ENCODE measurements around the gene PRUNE2. TPM values are rescaled to one million over a fixed set of nuclear protein-coding genes. Genes with fewer than 3 reads are reported as not detected.

The PRUNE2 gene
- total RNA-seq, 2 donors from 2014 or later: 0.40 TPM; not detected in 1

- ATAC-seq (no peak), DNase-seq (no peak)
- Mint-ChIP-seq H3K36me3 (ENCODE audit: low read depth) (no peaks in the 10 kb centered on the region), H3K27me3 (peaks cover 26% of the 10 kb centered on the region), H3K4me1 (no peaks in the 10 kb centered on the region), H3K4me3 (no peak overlapping the region), H3K27ac (no peak overlapping the region)
- H3K9me3 ChIP-seq (ENCODE audit: control insufficient read depth, low read length, poor library complexity, severe bottlenecking): no peaks in the 10 kb centered on the region
Observed at GRCh38 chr9:76720245-76720644, 185.7 kb downstream of the PRUNE2 start.

- Mint-ChIP-seq H3K27ac (no peak overlapping the region), H3K4me1 (no peaks in the 10 kb centered on the region), H3K36me3 (ENCODE audit: low read depth) (no peaks in the 10 kb centered on the region), H3K27me3 (peaks cover 35% of the 10 kb centered on the region), H3K4me3 (no peak overlapping the region)
- H3K9me3 ChIP-seq (ENCODE audit: control insufficient read depth, low read length, poor library complexity, severe bottlenecking): no peaks in the 10 kb centered on the region
- ATAC-seq (no peak), DNase-seq (no peak)
Observed at GRCh38 chr9:76718166-76718565, 187.7 kb downstream of the PRUNE2 start.

DNA sequence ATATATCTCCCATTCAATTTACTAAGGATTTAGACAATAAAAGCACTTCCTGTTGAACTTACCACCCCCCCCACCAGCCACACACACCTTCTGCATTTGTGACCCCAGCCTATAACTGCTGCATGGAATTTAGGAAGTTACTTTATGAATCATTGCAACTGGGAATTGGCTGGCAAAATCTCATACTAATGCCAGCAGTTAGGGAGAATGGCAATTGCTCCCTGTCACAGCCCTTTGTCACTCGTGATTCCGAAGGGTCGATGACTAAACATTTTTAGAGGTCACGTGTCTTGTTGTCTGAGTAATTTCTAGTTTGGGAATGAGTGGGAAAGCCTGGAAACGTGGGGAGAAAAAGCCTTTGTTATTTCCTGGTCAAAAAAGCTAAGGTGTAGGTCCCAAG is 188.3 kb downstream of the PRUNE2 start:
- DNase-seq: no peak

GRCh38 chr9:76717176-76717575 is 188.7 kb downstream of the PRUNE2 start:
- ATAC-seq (no peak), DNase-seq (no peak)
- Mint-ChIP-seq H3K36me3 (ENCODE audit: low read depth) (no peaks in the 10 kb centered on the region), H3K27ac (no peak overlapping the region), H3K4me1 (no peaks in the 10 kb centered on the region), H3K4me3 (no peak overlapping the region), H3K27me3 (peaks cover 42% of the 10 kb centered on the region)
- no peaks in the 10 kb centered on the region for H3K9me3 ChIP-seq (ENCODE audit: control insufficient read depth, low read length, poor library complexity, severe bottlenecking)

More for the DNA sequence above, 188.3 kb downstream of the PRUNE2 start:
- Mint-ChIP-seq H3K27me3 (peaks cover 37% of the 10 kb centered on the region), H3K36me3 (ENCODE audit: low read depth) (no peaks in the 10 kb centered on the region), H3K27ac (no peak overlapping the region), H3K4me3 (no peak overlapping the region), H3K4me1 (no peaks in the 10 kb centered on the region)
- ATAC-seq: no peak
- no peaks in the 10 kb centered on the region for H3K9me3 ChIP-seq (ENCODE audit: control insufficient read depth, low read length, poor library complexity, severe bottlenecking)

- ATAC-seq (no peak), DNase-seq (no peak)
- H3K27me3 Mint-ChIP-seq: peaks cover 50% of the 10 kb centered on the region
- no peak overlapping the region for H3K4me3 Mint-ChIP-seq
- H3K4me1 Mint-ChIP-seq: no peaks in the 10 kb centered on the region
- peaks cover 2% of the 10 kb centered on the region for H3K36me3 Mint-ChIP-seq (ENCODE audit: low read depth)
- H3K27ac Mint-ChIP-seq: no peak overlapping the region
- no peaks in the 10 kb centered on the region for H3K9me3 ChIP-seq (ENCODE audit: control insufficient read depth, low read length, poor library complexity, severe bottlenecking)
Observed at GRCh38 chr9:76716085-76716672, 189.7 kb downstream of the PRUNE2 start.

GRCh38 chr9:76713381-76713780 is 192.5 kb downstream of the PRUNE2 start:
- ATAC-seq: no peak
- no peak overlapping the region for H3K4me3 Mint-ChIP-seq
- peaks cover 63% of the 10 kb centered on the region for H3K27me3 Mint-ChIP-seq
- H3K4me1 Mint-ChIP-seq: peaks cover under 1% of the 10 kb centered on the region
- H3K36me3 Mint-ChIP-seq (ENCODE audit: low read depth): peaks cover 2% of the 10 kb centered on the region
- no peaks in the 10 kb centered on the region for H3K9me3 ChIP-seq (ENCODE audit: control insufficient read depth, low read length, poor library complexity, severe bottlenecking)
- no peak overlapping the region for H3K27ac Mint-ChIP-seq
- DNase-seq: no peak

GRCh38 chr9:76709020-76709419 is 196.9 kb downstream of the PRUNE2 start:
- Mint-ChIP-seq H3K4me1 (peaks cover 8% of the 10 kb centered on the region), H3K27me3 (peaks cover 84% of the 10 kb centered on the region), H3K27ac (no peak overlapping the region), H3K36me3 (ENCODE audit: low read depth) (peaks cover 2% of the 10 kb centered on the region), H3K4me3 (no peak overlapping the region)
- no peaks in the 10 kb centered on the region for H3K9me3 ChIP-seq (ENCODE audit: control insufficient read depth, low read length, poor library complexity, severe bottlenecking)
- ATAC-seq (no peak), DNase-seq (no peak)

DNA sequence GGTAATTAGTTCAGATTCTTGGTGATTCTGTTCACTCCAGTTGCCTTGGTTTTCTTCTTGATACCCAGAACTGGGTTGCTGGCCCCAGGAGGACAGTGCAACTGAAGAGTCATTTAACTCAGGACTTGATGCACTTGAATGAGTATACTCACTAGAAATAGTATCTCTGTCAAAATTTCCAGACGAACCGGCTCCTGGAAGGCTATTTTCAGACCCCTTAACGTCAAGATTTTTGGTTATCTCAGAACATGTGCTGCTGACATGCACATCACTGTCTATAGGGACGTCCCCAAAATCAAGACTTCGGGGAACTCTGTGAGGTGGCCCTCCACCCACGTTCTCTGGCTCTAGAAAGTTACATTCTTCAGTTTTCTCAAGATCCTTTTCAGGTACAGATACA is 198.4 kb downstream of the PRUNE2 start:
- Mint-ChIP-seq H3K27me3 (peaks cover 88% of the 10 kb centered on the region), H3K27ac (no peak overlapping the region), H3K4me3 (no peak overlapping the region), H3K4me1 (peaks cover 8% of the 10 kb centered on the region), H3K36me3 (ENCODE audit: low read depth) (peaks cover 2% of the 10 kb centered on the region)
- DNase-seq: no peak
- no peaks in the 10 kb centered on the region for H3K9me3 ChIP-seq (ENCODE audit: control insufficient read depth, low read length, poor library complexity, severe bottlenecking)
- ATAC-seq: no peak

GRCh38 chr9:76704593-76705204 is 201.2 kb downstream of the PRUNE2 start:
- no peaks in the 10 kb centered on the region for H3K9me3 ChIP-seq (ENCODE audit: control insufficient read depth, low read length, poor library complexity, severe bottlenecking)
- Mint-ChIP-seq H3K4me1 (peaks cover 8% of the 10 kb centered on the region), H3K27ac (no peak overlapping the region), H3K27me3 (peaks cover 73% of the 10 kb centered on the region), H3K36me3 (ENCODE audit: low read depth) (no peaks in the 10 kb centered on the region), H3K4me3 (no peak overlapping the region)
- DNase-seq: no peak
- ATAC-seq: no peak

GRCh38 chr9:76703270-76703669 is 202.6 kb downstream of the PRUNE2 start:
- H3K36me3 Mint-ChIP-seq (ENCODE audit: low read depth): no peaks in the 10 kb centered on the region

DNA sequence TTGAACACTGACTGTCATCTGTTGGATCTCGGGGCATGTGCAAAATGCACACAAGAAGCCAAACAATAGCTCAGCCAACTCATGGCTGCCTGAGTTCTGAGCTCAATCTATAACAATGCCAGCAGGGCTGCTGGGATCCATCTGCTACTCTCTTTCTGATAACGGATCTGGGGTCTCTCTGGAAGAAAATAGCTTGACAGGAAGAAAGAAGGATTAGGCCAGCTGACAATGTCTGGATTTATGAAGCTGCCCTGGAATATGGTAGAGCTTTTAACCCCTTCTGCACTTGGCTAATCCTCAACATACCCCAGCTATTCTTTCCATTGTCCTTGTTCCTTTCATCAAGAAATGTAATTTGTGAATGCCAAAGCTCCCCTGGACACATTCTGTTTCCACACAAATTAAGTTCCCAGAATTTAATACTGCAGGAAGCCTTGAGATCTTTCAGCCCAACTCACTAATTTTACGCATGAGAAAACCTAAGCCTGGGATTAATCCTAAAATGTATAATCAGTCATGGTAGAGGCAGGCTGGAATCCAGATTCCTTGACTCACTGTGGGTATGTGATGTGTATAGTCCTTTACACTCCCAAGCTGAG is 204.4 kb downstream of the PRUNE2 start:
- Mint-ChIP-seq H3K36me3 (ENCODE audit: low read depth) (no peaks in the 10 kb centered on the region), H3K27me3 (peaks cover 74% of the 10 kb centered on the region), H3K27ac (no peak overlapping the region), H3K4me1 (peaks cover 6% of the 10 kb centered on the region), H3K4me3 (no peak overlapping the region)
- DNase-seq: no peak
- no peaks in the 10 kb centered on the region for H3K9me3 ChIP-seq (ENCODE audit: control insufficient read depth, low read length, poor library complexity, severe bottlenecking)
- no peak for ATAC-seq

More at GRCh38 chr9:76703270-76703669, 202.6 kb downstream of the PRUNE2 start:
- Mint-ChIP-seq H3K27me3 (peaks cover 71% of the 10 kb centered on the region), H3K27ac (no peak overlapping the region), H3K4me3 (no peak overlapping the region), H3K4me1 (peaks cover 7% of the 10 kb centered on the region)
- DNase-seq (no peak), ATAC-seq (no peak)
- no peaks in the 10 kb centered on the region for H3K9me3 ChIP-seq (ENCODE audit: control insufficient read depth, low read length, poor library complexity, severe bottlenecking)

- H3K9me3 ChIP-seq (ENCODE audit: control insufficient read depth, low read length, poor library complexity, severe bottlenecking): no peaks in the 10 kb centered on the region
- Mint-ChIP-seq H3K4me1 (peaks cover 6% of the 10 kb centered on the region), H3K36me3 (ENCODE audit: low read depth) (no peaks in the 10 kb centered on the region), H3K27me3 (peaks cover 74% of the 10 kb centered on the region), H3K27ac (no peak overlapping the region), H3K4me3 (no peak overlapping the region)
- DNase-seq: no peak
- no peak for ATAC-seq
Observed at GRCh38 chr9:76700916-76701315, 205.0 kb downstream of the PRUNE2 start.

- H3K4me3 Mint-ChIP-seq: no peak overlapping the region
- DNase-seq (no peak), ATAC-seq (no peak)
- no peaks in the 10 kb centered on the region for H3K9me3 ChIP-seq (ENCODE audit: control insufficient read depth, low read length, poor library complexity, severe bottlenecking)
- H3K4me1 Mint-ChIP-seq: peaks cover 6% of the 10 kb centered on the region
- no peaks in the 10 kb centered on the region for H3K36me3 Mint-ChIP-seq (ENCODE audit: low read depth)
- H3K27ac Mint-ChIP-seq: no peak overlapping the region
- peaks cover 74% of the 10 kb centered on the region for H3K27me3 Mint-ChIP-seq
Observed at GRCh38 chr9:76699971-76700370, 205.9 kb downstream of the PRUNE2 start.

DNA sequence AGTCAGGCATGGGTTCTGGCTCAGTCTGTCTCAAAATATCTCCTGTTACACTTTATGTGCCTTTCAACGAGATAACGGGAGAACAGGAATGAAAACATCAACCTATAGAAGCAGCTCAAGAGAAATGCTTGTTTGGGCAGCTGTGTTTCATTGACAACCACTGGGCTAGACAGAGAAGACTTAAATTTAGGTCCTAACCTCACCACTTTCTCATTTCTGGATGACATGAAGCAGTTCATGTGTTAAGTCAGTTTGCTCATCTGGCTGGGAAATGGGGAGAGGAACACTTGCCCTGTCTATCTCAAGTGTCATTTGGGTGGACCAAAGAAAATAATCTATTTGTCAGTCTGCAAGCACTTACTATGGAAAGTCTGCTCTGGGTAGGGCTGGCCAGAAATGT is 208.4 kb downstream of the PRUNE2 start:
- Mint-ChIP-seq H3K27ac (peak overlapping the region; percentile 8), H3K27me3 (peaks cover 57% of the 10 kb centered on the region), H3K4me3 (no peak overlapping the region), H3K36me3 (ENCODE audit: low read depth) (no peaks in the 10 kb centered on the region), H3K4me1 (no peaks in the 10 kb centered on the region)
- H3K9me3 ChIP-seq (ENCODE audit: control insufficient read depth, low read length, poor library complexity, severe bottlenecking): no peaks in the 10 kb centered on the region
- DNase-seq (no peak), ATAC-seq (no peak)
